SU-DHL-6 (cell line): Measurements from ENCODE around the gene PCDHGB3.

Experiments
- H2AFZ ChIP-seq: fragments of 200-600 bp; sonication (generic); 2 replicates; pipeline ENCODE4 v1.6.1; 2014; ENCODE audit warnings: low read depth, mild to moderate bottlenecking, moderate library complexity, mixed read lengths, antibody characterized with exemption, low read length; ENCODE audit not compliant: severe bottlenecking
- H3F3A ChIP-seq: fragments of 200-600 bp; shearing (Covaris generic); 2 replicates; pipeline ENCODE4 v1.6.0; 2016; ENCODE audit warnings: antibody characterized with exemption, mild to moderate bottlenecking; ENCODE audit not compliant: insufficient read depth
- H3K27ac ChIP-seq: fragments of 200-600 bp; sonication (generic); 2 replicates; pipeline ENCODE4 v1.5.1; 2016; ENCODE audit warnings: low read depth, mild to moderate bottlenecking, low read length, moderate library complexity, mixed read lengths
- H3K27me3 ChIP-seq: fragments of 200-600 bp; sonication (generic), shearing (Covaris generic); 2 replicates; pipeline ENCODE4 v1.6.0; 2014; ENCODE audit warnings: mild to moderate bottlenecking, low read length
- H3K36me3 ChIP-seq: fragments of 200-600 bp; sonication (generic); 2 replicates; pipeline ENCODE4 v1.6.1; 2014; ENCODE audit warnings: mild to moderate bottlenecking, low read length, mixed read lengths
- H3K4me2 ChIP-seq: fragments of 300-600, 200-600 bp; shearing (Covaris generic), sonication (generic); 2 replicates; pipeline ENCODE4 v1.6.0; 2014; ENCODE audit warnings: low read length, low read depth, mild to moderate bottlenecking; ENCODE audit not compliant: poor library complexity, severe bottlenecking
- H3K4me3 ChIP-seq: fragments of 200-600 bp; sonication (generic); 2 replicates; pipeline ENCODE4 v1.5.1; 2014; ENCODE audit warnings: antibody characterized with exemption, low read length, mild to moderate bottlenecking, mixed read lengths; ENCODE audit not compliant: insufficient read depth, poor library complexity, severe bottlenecking
- H3K79me2 ChIP-seq: fragments of 200-600 bp; sonication (generic); 2 replicates; pipeline ENCODE4 v1.6.1; 2014; ENCODE audit warnings: mild to moderate bottlenecking, low read length, moderate library complexity; ENCODE audit not compliant: insufficient read depth
- H3K9ac ChIP-seq: fragments of 200-600 bp; sonication (generic); 2 replicates; pipeline ENCODE4 v1.7.0; 2014; ENCODE audit warnings: mild to moderate bottlenecking, low read length
- H3K9me2 ChIP-seq: fragments of 200-600 bp; sonication (generic); replicated peaks from 2 replicates; pipeline ENCODE4 v1.6.1; 2014; ENCODE audit warnings: low read length; ENCODE audit not compliant: insufficient read depth
- H3K9me3 ChIP-seq: fragments of 200-600 bp; sonication (generic); 2 replicates; pipeline ENCODE4 v1.6.1; 2014; ENCODE audit warnings: low read length, mixed read lengths; ENCODE audit not compliant: insufficient read depth
- H4K20me1 ChIP-seq: fragments of 200-600 bp; sonication (generic); 2 replicates; pipeline ENCODE4 v1.6.1; 2014; ENCODE audit warnings: low read depth, mild to moderate bottlenecking, antibody characterized with exemption, low read length, moderate library complexity, mixed read lengths
- EZH2phosphoT487 ChIP-seq: fragments of 200-600 bp; sonication (generic), shearing (Covaris generic); conservative IDR thresholded peaks from 2 replicates; pipeline ENCODE4 v1.6.1; 2018; ENCODE audit warnings: mild to moderate bottlenecking, antibody characterized with exemption, low read length, moderate library complexity, mixed read lengths
- TF ChIP-seq, protein P1 (sequence below): fragments of 200-600 bp; sonication (generic); IDR thresholded peaks from one replicate; pipeline ENCODE4 v1.5.1; 2017; ENCODE audit warnings: antibody characterized with exemption, mild to moderate bottlenecking, low read length, moderate library complexity; ENCODE audit not compliant: insufficient read depth, poor library complexity, severe bottlenecking

The PCDHGB3 gene

DNA sequence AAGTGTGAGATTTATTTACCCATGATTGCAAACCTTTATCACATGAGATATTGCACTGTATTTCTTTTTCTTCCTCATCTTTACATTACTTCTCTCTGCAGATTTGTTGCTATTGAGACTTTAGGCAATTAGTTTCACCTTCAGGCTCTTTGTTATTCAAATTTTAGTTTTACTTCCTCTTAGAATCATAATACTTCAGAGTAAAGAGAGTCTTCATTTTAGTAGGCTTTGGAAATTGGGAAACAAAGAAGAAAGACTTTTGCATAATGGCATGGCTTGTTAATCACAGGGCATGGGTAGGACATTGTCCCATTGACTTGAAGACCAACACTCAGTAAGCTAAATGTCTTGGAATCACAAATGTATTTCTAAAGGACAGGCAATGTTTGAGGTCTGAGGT is 7.3 kb upstream of the PCDHGB3 start:
- Histone ChIP-seq H3K9ac (0 out of 2 replicates have a peak overlapping the region, but pooled peaks have one; percentile 5), H3F3A (peaks cover 4% of the 10 kb centered on the region; the same call in 1 of the 2 replicates), H3K4me2 (peak overlapping the region; percentile 61), H3K79me2 (no peaks in the 10 kb centered on the region), H3K9me3 (peaks cover 32% of the 10 kb centered on the region; the same call in 1 of the 2 replicates), H3K4me3 (peak overlapping the region; percentile 36), H2AFZ (no peak overlapping the region), H3K27me3 (no peaks in the 10 kb centered on the region), H3K9me2 (no peaks in the 10 kb centered on the region), H4K20me1 (no peaks in the 10 kb centered on the region), H3K27ac (peak overlapping the region; percentile 55), H3K36me3 (peaks cover 10% of the 10 kb centered on the region; the same call in 1 of the 2 replicates)
- no peak for TF ChIP-seq EZH2phosphoT487
- TF ChIP-seq, protein P1, sequence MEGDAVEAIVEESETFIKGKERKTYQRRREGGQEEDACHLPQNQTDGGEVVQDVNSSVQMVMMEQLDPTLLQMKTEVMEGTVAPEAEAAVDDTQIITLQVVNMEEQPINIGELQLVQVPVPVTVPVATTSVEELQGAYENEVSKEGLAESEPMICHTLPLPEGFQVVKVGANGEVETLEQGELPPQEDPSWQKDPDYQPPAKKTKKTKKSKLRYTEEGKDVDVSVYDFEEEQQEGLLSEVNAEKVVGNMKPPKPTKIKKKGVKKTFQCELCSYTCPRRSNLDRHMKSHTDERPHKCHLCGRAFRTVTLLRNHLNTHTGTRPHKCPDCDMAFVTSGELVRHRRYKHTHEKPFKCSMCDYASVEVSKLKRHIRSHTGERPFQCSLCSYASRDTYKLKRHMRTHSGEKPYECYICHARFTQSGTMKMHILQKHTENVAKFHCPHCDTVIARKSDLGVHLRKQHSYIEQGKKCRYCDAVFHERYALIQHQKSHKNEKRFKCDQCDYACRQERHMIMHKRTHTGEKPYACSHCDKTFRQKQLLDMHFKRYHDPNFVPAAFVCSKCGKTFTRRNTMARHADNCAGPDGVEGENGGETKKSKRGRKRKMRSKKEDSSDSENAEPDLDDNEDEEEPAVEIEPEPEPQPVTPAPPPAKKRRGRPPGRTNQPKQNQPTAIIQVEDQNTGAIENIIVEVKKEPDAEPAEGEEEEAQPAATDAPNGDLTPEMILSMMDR, result no peak

DNA sequence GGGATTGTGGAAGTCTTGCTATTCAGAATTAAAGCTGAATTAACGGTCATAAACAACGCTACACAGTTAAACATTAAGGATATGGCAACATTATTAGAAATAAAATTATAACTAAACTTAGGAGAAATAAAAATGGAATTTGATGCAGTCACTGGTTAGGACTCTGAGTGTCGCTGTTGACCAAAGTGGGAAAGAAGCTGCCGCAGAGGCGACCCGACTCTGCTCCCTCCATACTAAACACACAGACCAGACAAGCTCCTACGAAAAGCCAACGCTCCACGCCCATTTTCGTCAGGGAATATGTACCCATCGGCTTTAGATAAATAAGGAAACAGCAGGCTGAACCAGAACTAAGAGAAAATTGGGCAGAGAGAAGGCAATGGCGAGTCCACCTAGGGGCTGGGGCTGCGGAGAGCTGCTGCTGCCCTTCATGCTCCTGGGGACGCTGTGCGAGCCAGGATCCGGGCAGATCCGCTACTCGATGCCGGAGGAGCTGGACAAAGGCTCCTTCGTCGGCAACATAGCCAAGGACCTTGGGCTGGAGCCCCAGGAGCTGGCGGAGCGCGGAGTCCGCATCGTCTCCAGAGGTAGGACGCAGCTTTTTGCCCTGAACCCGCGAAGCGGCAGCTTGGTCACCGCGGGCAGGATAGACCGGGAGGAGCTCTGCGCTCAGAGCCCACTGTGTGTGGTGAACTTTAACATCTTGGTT is 5.9 kb upstream of the PCDHGB3 start, which contains the start of gene PCDHGA5:
Gene PCDHGA5 (plus strand): TSS at position 211 of the 709 bp plus-strand sequence. CDS start 169 bp downstream, at position 380.
- TF ChIP-seq, protein P1, result no peak
- no peak for TF ChIP-seq EZH2phosphoT487

DNA sequence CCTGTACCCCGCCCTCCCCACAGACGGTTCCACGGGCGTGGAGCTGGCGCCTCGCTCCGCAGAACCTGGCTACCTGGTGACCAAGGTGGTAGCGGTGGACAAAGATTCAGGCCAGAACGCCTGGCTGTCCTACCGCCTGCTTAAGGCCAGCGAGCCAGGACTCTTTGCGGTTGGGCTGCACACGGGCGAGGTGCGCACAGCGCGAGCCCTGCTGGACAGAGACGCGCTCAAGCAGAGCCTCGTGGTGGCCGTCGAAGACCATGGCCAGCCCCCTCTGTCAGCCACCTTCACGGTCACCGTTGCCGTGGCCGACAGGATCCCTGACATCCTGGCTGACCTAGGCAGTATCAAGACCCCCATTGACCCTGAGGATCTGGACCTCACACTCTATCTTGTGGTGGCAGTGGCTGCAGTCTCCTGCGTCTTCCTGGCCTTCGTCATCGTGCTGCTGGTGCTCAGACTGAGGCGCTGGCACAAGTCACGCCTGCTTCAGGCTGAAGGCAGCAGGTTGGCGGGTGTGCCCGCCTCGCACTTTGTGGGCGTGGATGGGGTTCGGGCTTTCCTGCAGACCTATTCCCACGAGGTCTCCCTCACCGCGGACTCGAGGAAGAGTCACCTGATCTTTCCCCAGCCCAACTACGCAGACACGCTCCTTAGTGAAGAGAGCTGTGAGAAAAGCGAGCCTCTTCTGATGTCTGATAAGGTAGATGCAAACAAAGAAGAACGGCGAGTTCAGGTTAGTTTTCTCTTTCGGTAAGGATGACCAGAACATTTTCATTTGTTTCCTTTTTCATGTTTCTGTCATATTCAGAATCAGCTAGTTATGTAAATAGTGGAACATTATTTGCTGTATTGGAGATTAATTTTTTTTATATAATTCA is 3.8 kb upstream of the PCDHGB3 start:
- Histone ChIP-seq H2AFZ (no peak overlapping the region), H4K20me1 (no peaks in the 10 kb centered on the region), H3K4me2 (no peak overlapping the region), H3K9ac (no peak overlapping the region), H3K27ac (no peak overlapping the region), H3K9me3 (peaks cover 35% of the 10 kb centered on the region; the same call in 1 of the 2 replicates), H3K36me3 (peaks cover 17% of the 10 kb centered on the region; the same call in 1 of the 2 replicates), H3K79me2 (no peaks in the 10 kb centered on the region; the same call in 1 of the 2 replicates), H3F3A (peaks cover 7% of the 10 kb centered on the region; the same call in 1 of the 2 replicates), H3K27me3 (no peaks in the 10 kb centered on the region), H3K9me2 (no peaks in the 10 kb centered on the region), H3K4me3 (no peak overlapping the region)
- TF ChIP-seq, protein P1, result no peak
- TF ChIP-seq EZH2phosphoT487, result no peak

More for the DNA sequence above, 5.9 kb upstream of the PCDHGB3 start, which contains the start of gene PCDHGA5:
- no peak within 1 kb of the TSS for H2AFZ ChIP-seq
- no peaks in the 10 kb centered on the region for H4K20me1 ChIP-seq
- peak within 1 kb of the TSS; percentile 61 for H3K4me2 ChIP-seq
- H3K9ac ChIP-seq, result 0 out of 2 replicates have a peak within 1 kb of the TSS, but pooled peaks have one; percentile 5
- H3K4me3 ChIP-seq, result peak within 1 kb of the TSS; percentile 36
- H3K79me2 ChIP-seq, result no peaks in the 10 kb centered on the region
- H3K27me3 ChIP-seq, result no peaks in the 10 kb centered on the region
- H3K36me3 ChIP-seq, result peaks cover 10% of the 10 kb centered on the region; the same call in 1 of the 2 replicates
- peaks cover 7% of the 10 kb centered on the region; the same call in 1 of the 2 replicates for H3F3A ChIP-seq
- peak within 1 kb of the TSS; percentile 55 for H3K27ac ChIP-seq
- H3K9me3 ChIP-seq, result peaks cover 32% of the 10 kb centered on the region; the same call in 1 of the 2 replicates
- no peaks in the 10 kb centered on the region for H3K9me2 ChIP-seq
